GM12878 (cell line): ENCODE results near the gene MVK. TPM values are rescaled to one million over a fixed set of nuclear protein-coding genes. Genes with fewer than 3 reads are reported as not detected.

Source experiments
- ATAC-seq: fragments of 200-7000 bp; cut with Tn5 transposase; 3 replicates; pipeline ENCODE4 v1.9.1; 2020; ENCODE audit warnings: mild to moderate bottlenecking, moderate library complexity
- BruUV-seq: library from RNA; stranded (reverse); fragments of 400-500 nt; replicated peaks from 2 replicates; lab custom pipeline; 2021; lab: Mats Ljungman, UMichigan
- CTCF ChIA-PET: fragments of 300-600 bp; sonication (Branson Sonifier 250); formaldehyde crosslinking; extraction: SDS; loops from one replicate; lab custom pipeline; 2021; ENCODE audit warnings: inconsistent platforms; lab: Yijun Ruan, JAX
- POLR2A ChIA-PET: fragments of 350-600 bp; formaldehyde crosslinking; extraction: SDS; loops from one replicate; lab custom pipeline; 2021; ENCODE audit warnings: inconsistent platforms; lab: Charles Lee
- RAD21 ChIA-PET: fragments of 300-600 bp; sonication (Branson Sonifier 250); formaldehyde crosslinking; loops from one replicate; lab custom pipeline; 2023; ENCODE audit warnings: antibody characterized with exemption; ENCODE audit not compliant: unreplicated experiment; lab: Charles Lee
- SMC1A ChIA-PET: fragments of 300-600 bp; sonication (Branson Sonifier 250); formaldehyde crosslinking; loops from one replicate; lab custom pipeline; 2023; ENCODE audit not compliant: unreplicated experiment, uncharacterized antibody; lab: Charles Lee
- DNase-seq: peaks from one replicate; pipeline ENCODE4 v3.0.0-alpha.2; 2011; ENCODE audit warnings: low read depth, low spot score
- FAIRE-seq: peaks from 3 replicates; lab custom pipeline; 2011; peaks lifted over from hg19 to GRCh38; lab: Jason Lieb, UNC
- H2AFZ ChIP-seq: 2 replicates; pipeline ENCODE4 v1.6.0; 2011; ENCODE audit warnings: low read depth, low read length, control low read depth; ENCODE audit not compliant: control insufficient read depth
- H3K27ac ChIP-seq: 2 replicates; pipeline ENCODE4 v1.5.1; 2011; ENCODE audit warnings: control low read depth; ENCODE audit not compliant: control insufficient read depth, insufficient read depth
- H3K27me3 ChIP-seq, 2 experiments: replicated peaks in 1 of 2; 2 replicates each; pipeline versions ENCODE4 v1.6.0 to v1.6.1; 2011; ENCODE audit warnings: low read length in 1 of 2; ENCODE audit not compliant: control insufficient read depth in 2 of 2, insufficient read depth in 2 of 2
- H3K36me3 ChIP-seq, 2 experiments: 2 replicates each; pipeline ENCODE4 v1.5.1; 2011; ENCODE audit warnings: low read length in 1 of 2; ENCODE audit not compliant: control insufficient read depth in 2 of 2, insufficient read depth in 2 of 2
- H3K4me1 ChIP-seq: 2 replicates; pipeline ENCODE4 v1.6.1; 2011; ENCODE audit warnings: mild to moderate bottlenecking, low read length, moderate library complexity, mixed read lengths; ENCODE audit not compliant: control insufficient read depth, insufficient read depth
- H3K4me2 ChIP-seq: 2 replicates; pipeline ENCODE4 v1.6.0; 2011; ENCODE audit warnings: control low read depth; ENCODE audit not compliant: control insufficient read depth, insufficient read depth
- H3K4me3 ChIP-seq: fragments of 200-600 bp; sonication (generic); 2 replicates; pipeline ENCODE4 v1.5.1; 2016
- H3K79me2 ChIP-seq: 2 replicates; pipeline ENCODE4 v1.6.0; 2011; ENCODE audit warnings: low read length; ENCODE audit not compliant: control insufficient read depth, insufficient read depth
- H3K9ac ChIP-seq: 2 replicates; pipeline ENCODE4 v1.8.0; 2011; ENCODE audit warnings: low read length, control low read depth, mixed read lengths; ENCODE audit not compliant: control insufficient read depth, insufficient read depth
- H3K9me3 ChIP-seq: replicated peaks from 3 replicates; pipeline ENCODE4 v1.5.1; 2011; ENCODE audit warnings: mild to moderate bottlenecking, low read length; ENCODE audit not compliant: control insufficient read depth, insufficient read depth
- H4K20me1 ChIP-seq: 2 replicates; pipeline ENCODE4 v1.6.0; 2011; ENCODE audit not compliant: control insufficient read depth, insufficient read depth
- CUX1 ChIP-seq: IDR thresholded peaks from 2 replicates; pipeline ENCODE4 v1.6.1; 2012; ENCODE audit warnings: improper control_type of control experiment, low read depth, low read length; ENCODE audit not compliant: insufficient replicate concordance
- EED ChIP-seq: sonication (generic); IDR thresholded peaks from 2 replicates; pipeline ENCODE4 v1.6.1; 2016; ENCODE audit warnings: antibody characterized with exemption, low read depth
- HDAC2 ChIP-seq: fragments of 200-600 bp; sonication (generic); IDR thresholded peaks from 2 replicates; pipeline ENCODE4 v1.6.1; 2017
- MEF2A ChIP-seq: IDR thresholded peaks from 2 replicates; pipeline ENCODE4 v1.6.1; 2011; ENCODE audit warnings: low read depth, mild to moderate bottlenecking, low read length, moderate library complexity; ENCODE audit not compliant: insufficient read depth
- MYC ChIP-seq: IDR thresholded peaks from 2 replicates; pipeline ENCODE4 v1.6.1; 2011; ENCODE audit warnings: mild to moderate bottlenecking, low read length, moderate library complexity, inconsistent platforms; ENCODE audit not compliant: insufficient read depth, insufficient replicate concordance, insufficient read length, severe bottlenecking
- NR2F1 ChIP-seq: fragments of 450-650 bp; conservative IDR thresholded peaks from 2 replicates; pipeline ENCODE4 v1.6.1; 2017; ENCODE audit warnings: mild to moderate bottlenecking
- PRDM15 ChIP-seq: fragments of 450-650 bp; formaldehyde crosslinking; IDR thresholded peaks from 2 replicates; pipeline ENCODE4 v1.4.0; 2020; ENCODE audit warnings: mild to moderate bottlenecking, moderate library complexity
- RB1 ChIP-seq: fragments of 450-650 bp; formaldehyde crosslinking; IDR thresholded peaks from 2 replicates; pipeline ENCODE4 v1.6.1; 2017; ENCODE audit warnings: mild to moderate bottlenecking, borderline replicate concordance
- RELA ChIP-seq: fragments of 450-650 bp; IDR thresholded peaks from 2 replicates; pipeline ENCODE4 v1.8.0; 2014; ENCODE audit warnings: borderline replicate concordance; ENCODE audit not compliant: partially characterized antibody
- SMAD1 ChIP-seq: fragments of 450-650 bp; IDR thresholded peaks from 2 replicates; pipeline ENCODE4 v1.6.1; 2018; ENCODE audit warnings: mild to moderate bottlenecking, low read depth; ENCODE audit not compliant: partially characterized antibody
- ZNF217 ChIP-seq: fragments of 450-650 bp; IDR thresholded peaks from 2 replicates; pipeline ENCODE4 v1.6.1; 2017; ENCODE audit warnings: antibody characterized with exemption, mild to moderate bottlenecking
- ZSCAN29 ChIP-seq: fragments of 450-650 bp; IDR thresholded peaks from 2 replicates; pipeline ENCODE4 v1.6.1; 2017; ENCODE audit warnings: mild to moderate bottlenecking, moderate library complexity
- WGBS: methylation state at CpG from one replicate; pipeline ENCODE4 v1.1.6; 2016; ENCODE audit warnings: low lambda C conversion rate; ENCODE audit not compliant: insufficient replicate concordance, insufficient coverage; ENCODE audit errors: missing lambda C conversion rate; 5-methylcytosine and 5-hydroxymethylcytosine counted together
- in situ Hi-C: fragments of 300-500 bp; cut with MboI; formaldehyde crosslinking; loops from 9 replicates; pipeline ENCODE4 v1.14.3; 2018; ENCODE audit warnings: mixed read lengths
- intact Hi-C: fragments of 100-400 bp; cut with micrococcal nuclease; formaldehyde crosslinking; loops from one replicate; pipeline ENCODE4 v1.14.2; 2022; ENCODE audit not compliant: unreplicated experiment
- polyA plus RNA-seq, 11 experiments: library from polyadenylated mRNA; depleted of rRNA in 4 of 11; unstranded in 6 of 11; stranded (reverse) in 5 of 11; fragments of >200 nt; fragmentation: Nextera tagmentation in 4 of 11; fragmentation: Illumina TruSeq in 1 of 11; extraction: Ambion mirVana in 4 of 11; extraction: Trizol in 1 of 11; gene quantifications; 1 replicate in 1 of 11; 2 replicates in 10 of 11; pipeline versions ENCODE4 v1.2.1 to v1.2.3, GENCODE V29; 2011 to 2016; ENCODE audit warnings: inconsistent platforms in 2 of 11, missing spikeins in 2 of 11, low read depth in 1 of 11
- total RNA-seq, 4 experiments: library from RNA; depleted of rRNA in 3 of 4; stranded (reverse); fragments of >200 nt in 3 of 4; fragmentation: Illumina TruSeq in 1 of 4; extraction: Trizol in 1 of 4; gene quantifications; 2 replicates each; pipeline versions ENCODE4 v1.2.1 to v1.2.3, GENCODE V29; 2013 to 2021
- TF ChIP-seq, protein P1 (sequence below): fragments of 150-350 bp; IDR thresholded peaks from 2 replicates; pipeline ENCODE4 v1.6.1; 2016; ENCODE audit warnings: low read depth, low read length

MVK gene
- total and polyA plus RNA-seq, 10 of the 15 experiments (the other 5 are each of a cell fraction or from before 2014, with no cell fraction given): 0.24 to 46.7 (median 31.9) TPM

DNA sequence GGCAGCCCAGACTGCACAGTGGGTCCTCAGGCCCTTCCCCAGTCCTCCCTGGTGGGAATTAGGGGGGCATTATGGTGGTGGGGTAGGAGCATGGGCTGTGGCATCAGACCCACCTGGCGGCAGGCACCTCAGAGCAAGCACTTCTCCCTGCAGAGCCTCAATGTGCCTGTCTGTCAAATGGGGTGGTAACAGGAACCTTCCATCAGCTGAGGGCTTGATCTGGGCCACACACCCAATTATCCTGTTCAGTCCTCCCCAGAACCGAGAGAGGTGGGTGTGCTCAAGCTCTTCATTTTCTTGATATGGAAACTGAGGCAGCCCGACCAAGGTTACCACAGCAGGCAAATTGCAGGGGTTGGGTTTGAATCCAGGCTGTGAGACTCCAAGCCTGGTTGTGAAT is 38.4 kb downstream of the MVK start:
- RAD21 ChIA-PET: no interaction called here
- Histone ChIP-seq H3K9me3 (no peaks in the 10 kb centered on the region), H3K4me1 (no peaks in the 10 kb centered on the region), H3K79me2 (no peaks in the 10 kb centered on the region), H3K27ac (no peak overlapping the region), H4K20me1 (peaks cover 3% of the 10 kb centered on the region; the same call in 1 of the 2 replicates), H3K9ac (no peak overlapping the region), H3K4me3 (no peak overlapping the region), H3K4me2 (no peak overlapping the region), H3K27me3 (peaks cover 8 to 9% of the 10 kb centered on the region in 2 experiments), H2AFZ (no peak overlapping the region), H3K36me3 (no peaks in the 10 kb centered on the region)
- POLR2A ChIA-PET: no interaction called here
- DNase-seq (no peak), FAIRE-seq (no peak), ATAC-seq (no peak)
- intact Hi-C loops (no loop called here), in situ Hi-C loops (no loop called here)
- WGBS: 7% methylated on average over 3 of the region's 3 CpGs
- SMC1A ChIA-PET: no interaction called here
- BruUV-seq: no TSS peak
- CTCF ChIA-PET: interaction anchor here (2.6 kb wide), 1 partner anchor 15 kb away, joined by 13 read pairs; no protein-coding TSS in a partner anchor
- no peak for TF ChIP-seq EED
- TF ChIP-seq MYC: no peak
- TF ChIP-seq PRDM15 (CRISPR knock-in tag): no peak
- TF ChIP-seq SMAD1: no peak
- no peak for TF ChIP-seq ZSCAN29
- TF ChIP-seq ZNF217: no peak
- TF ChIP-seq, protein P1, sequence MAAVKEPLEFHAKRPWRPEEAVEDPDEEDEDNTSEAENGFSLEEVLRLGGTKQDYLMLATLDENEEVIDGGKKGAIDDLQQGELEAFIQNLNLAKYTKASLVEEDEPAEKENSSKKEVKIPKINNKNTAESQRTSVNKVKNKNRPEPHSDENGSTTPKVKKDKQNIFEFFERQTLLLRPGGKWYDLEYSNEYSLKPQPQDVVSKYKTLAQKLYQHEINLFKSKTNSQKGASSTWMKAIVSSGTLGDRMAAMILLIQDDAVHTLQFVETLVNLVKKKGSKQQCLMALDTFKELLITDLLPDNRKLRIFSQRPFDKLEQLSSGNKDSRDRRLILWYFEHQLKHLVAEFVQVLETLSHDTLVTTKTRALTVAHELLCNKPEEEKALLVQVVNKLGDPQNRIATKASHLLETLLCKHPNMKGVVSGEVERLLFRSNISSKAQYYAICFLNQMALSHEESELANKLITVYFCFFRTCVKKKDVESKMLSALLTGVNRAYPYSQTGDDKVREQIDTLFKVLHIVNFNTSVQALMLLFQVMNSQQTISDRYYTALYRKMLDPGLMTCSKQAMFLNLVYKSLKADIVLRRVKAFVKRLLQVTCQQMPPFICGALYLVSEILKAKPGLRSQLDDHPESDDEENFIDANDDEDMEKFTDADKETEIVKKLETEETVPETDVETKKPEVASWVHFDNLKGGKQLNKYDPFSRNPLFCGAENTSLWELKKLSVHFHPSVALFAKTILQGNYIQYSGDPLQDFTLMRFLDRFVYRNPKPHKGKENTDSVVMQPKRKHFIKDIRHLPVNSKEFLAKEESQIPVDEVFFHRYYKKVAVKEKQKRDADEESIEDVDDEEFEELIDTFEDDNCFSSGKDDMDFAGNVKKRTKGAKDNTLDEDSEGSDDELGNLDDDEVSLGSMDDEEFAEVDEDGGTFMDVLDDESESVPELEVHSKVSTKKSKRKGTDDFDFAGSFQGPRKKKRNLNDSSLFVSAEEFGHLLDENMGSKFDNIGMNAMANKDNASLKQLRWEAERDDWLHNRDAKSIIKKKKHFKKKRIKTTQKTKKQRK: no peak
- TF ChIP-seq NR2F1: no peak
- TF ChIP-seq RELA: no peak
- no peak for TF ChIP-seq MEF2A
- no peak for TF ChIP-seq RB1
- no peak for TF ChIP-seq HDAC2
- no peak for TF ChIP-seq CUX1
